ENCODE results near the gene MAPKAP1.

DNA sequence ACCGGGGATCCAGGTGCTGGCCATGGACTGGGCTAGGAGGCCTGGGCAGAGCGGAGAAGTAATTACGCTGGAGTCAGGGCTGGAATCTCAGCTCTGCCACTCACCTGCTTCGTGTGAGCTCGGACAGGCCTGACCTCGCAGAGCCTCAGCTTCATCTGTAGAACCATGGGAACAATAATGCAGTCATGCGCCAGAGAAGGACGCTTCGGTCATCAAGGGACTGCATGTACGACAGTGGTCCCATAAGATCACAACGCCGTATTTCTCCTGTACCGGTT, 300.3 kb downstream of the MAPKAP1 start:
- TF ChIP-seq, protein P1, sequence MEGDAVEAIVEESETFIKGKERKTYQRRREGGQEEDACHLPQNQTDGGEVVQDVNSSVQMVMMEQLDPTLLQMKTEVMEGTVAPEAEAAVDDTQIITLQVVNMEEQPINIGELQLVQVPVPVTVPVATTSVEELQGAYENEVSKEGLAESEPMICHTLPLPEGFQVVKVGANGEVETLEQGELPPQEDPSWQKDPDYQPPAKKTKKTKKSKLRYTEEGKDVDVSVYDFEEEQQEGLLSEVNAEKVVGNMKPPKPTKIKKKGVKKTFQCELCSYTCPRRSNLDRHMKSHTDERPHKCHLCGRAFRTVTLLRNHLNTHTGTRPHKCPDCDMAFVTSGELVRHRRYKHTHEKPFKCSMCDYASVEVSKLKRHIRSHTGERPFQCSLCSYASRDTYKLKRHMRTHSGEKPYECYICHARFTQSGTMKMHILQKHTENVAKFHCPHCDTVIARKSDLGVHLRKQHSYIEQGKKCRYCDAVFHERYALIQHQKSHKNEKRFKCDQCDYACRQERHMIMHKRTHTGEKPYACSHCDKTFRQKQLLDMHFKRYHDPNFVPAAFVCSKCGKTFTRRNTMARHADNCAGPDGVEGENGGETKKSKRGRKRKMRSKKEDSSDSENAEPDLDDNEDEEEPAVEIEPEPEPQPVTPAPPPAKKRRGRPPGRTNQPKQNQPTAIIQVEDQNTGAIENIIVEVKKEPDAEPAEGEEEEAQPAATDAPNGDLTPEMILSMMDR (IDR thresholded peaks at IDR 0.05; ENCODE audit: insufficient read depth, low read length, poor library complexity, severe bottlenecking) = no peak
- no peak for TF ChIP-seq EZH2phosphoT487 (conservative IDR thresholded peaks at IDR 0.05; ENCODE audit: low read length)
